Measurements from ENCODE around the gene HSD11B2.

HSD11B2 gene

GRCh38 chr16:67395458-67396158, 35.3 kb upstream of the HSD11B2 start:
- intact Hi-C loops (cut with DNase I) = no loop called here
- no peak for DNase-seq

- intact Hi-C loops (cut with DNase I) = no loop called here
- DNase-seq = peak in 39 of 42 donors; percentile 34 to 74 (median 60)
These were observed 34.5 kb upstream of the HSD11B2 start for GRCh38 chr16:67396159-67397035.

GRCh38 chr16:67397036-67397801, 33.7 kb upstream of the HSD11B2 start:
- no peak for DNase-seq
- intact Hi-C loops (cut with DNase I) = no loop called here

GRCh38 chr16:67397812-67398545, 32.9 kb upstream of the HSD11B2 start:
- intact Hi-C loops (cut with DNase I) = no loop called here
- DNase-seq = no peak

GRCh38 chr16:67398546-67399217, 32.2 kb upstream of the HSD11B2 start:
- DNase-seq = no peak
- intact Hi-C loops (cut with DNase I) = no loop called here

GRCh38 chr16:67399218-67399733, 31.6 kb upstream of the HSD11B2 start:
- intact Hi-C loops (cut with DNase I) = no loop called here
- DNase-seq = peak in 35 of 42 donors; percentile 34 to 84 (median 66)

GRCh38 chr16:67399749-67400704, 30.9 kb upstream of the HSD11B2 start:
- no peak for DNase-seq
- intact Hi-C loops (cut with DNase I) = loop anchor here (5.0 to 10.0 kb wide), 2 partner anchors 33 to 145 kb away; no protein-coding TSS in a partner anchor

GRCh38 chr16:67400901-67401300, 30.0 kb upstream of the HSD11B2 start:
- DNase-seq = no peak
- intact Hi-C loops (cut with DNase I) = loop anchor here (5.0 to 10.0 kb wide), 2 partner anchors 34 to 146 kb away; no protein-coding TSS in a partner anchor

- intact Hi-C loops (cut with DNase I) = loop anchor here (5.0 to 10.0 kb wide), 2 partner anchors 37 to 149 kb away; no protein-coding TSS in a partner anchor
- DNase-seq = no peak
These were observed 26.9 kb upstream of the HSD11B2 start for GRCh38 chr16:67403976-67404555.

- intact Hi-C loops (cut with DNase I) = loop anchor here (5.0 to 10.0 kb wide), 2 partner anchors 37 to 150 kb away; no protein-coding TSS in a partner anchor
- DNase-seq = no peak
These were observed 26.1 kb upstream of the HSD11B2 start for GRCh38 chr16:67404740-67405226.

GRCh38 chr16:67405336-67405735, 25.6 kb upstream of the HSD11B2 start:
- intact Hi-C loops (cut with DNase I) = loop anchor here (10.0 kb wide), 1 partner anchor 151 kb away; no protein-coding TSS in a partner anchor
- no peak for DNase-seq

GRCh38 chr16:67406111-67406971, 24.6 kb upstream of the HSD11B2 start:
- DNase-seq = peak in 2 of 42 donors; percentile 32 to 51
- intact Hi-C loops (cut with DNase I) = loop anchor here (10.0 kb wide), 1 partner anchor 152 kb away; no protein-coding TSS in a partner anchor

GRCh38 chr16:67407176-67407787, 23.6 kb upstream of the HSD11B2 start:
- intact Hi-C loops (cut with DNase I) = loop anchor here (10.0 kb wide), 1 partner anchor 152 kb away; no protein-coding TSS in a partner anchor
- no peak for DNase-seq

GRCh38 chr16:67407788-67408452, 23.0 kb upstream of the HSD11B2 start:
- intact Hi-C loops (cut with DNase I) = loop anchor here (10.0 kb wide), 1 partner anchor 153 kb away; no protein-coding TSS in a partner anchor
- DNase-seq = no peak

All from head of caudate nucleus (tissue), 42 donors.